ENCODE results near the gene PRICKLE1.

GRCh38 chr12:42504049-42504448 is 85.5 kb downstream of the PRICKLE1 start:
- TF ChIP-seq CTCF (conservative IDR thresholded peaks at IDR 0.05; ENCODE audit: low read length): no peak
- no peak for TF ChIP-seq EZH2phosphoT487 (IDR thresholded peaks at IDR 0.05; ENCODE audit: borderline replicate concordance)

Measured in Loucy (cell line).